DOHH2 (cell line): ENCODE results near the gene SLC48A1.

ENCODE experiments used
- H3F3A ChIP-seq: fragments of 200-600 bp; sonication (generic), shearing (Covaris generic); 2 replicates; pipeline ENCODE4 v1.6.0; 2016; ENCODE audit warnings: antibody characterized with exemption, mild to moderate bottlenecking; ENCODE audit not compliant: control insufficient read depth, insufficient read depth
- H3K27ac ChIP-seq: fragments of 200-600 bp; sonication (generic); 2 replicates; pipeline ENCODE4 v1.5.1; 2014; ENCODE audit warnings: low read depth, mild to moderate bottlenecking, low read length, moderate library complexity
- H3K27me3 ChIP-seq: fragments of 200-600 bp; sonication (generic); 2 replicates; pipeline ENCODE4 v1.6.1; 2014; ENCODE audit warnings: mild to moderate bottlenecking, low read length, mixed read lengths; ENCODE audit not compliant: control insufficient read depth
- H3K36me3 ChIP-seq: fragments of 200-600 bp; sonication (generic); 2 replicates; pipeline ENCODE4 v1.6.1; 2014; ENCODE audit warnings: mild to moderate bottlenecking, low read length, moderate library complexity, mixed read lengths; ENCODE audit not compliant: control insufficient read depth
- H3K4me1 ChIP-seq: fragments of 200-600 bp; sonication (generic); 2 replicates; pipeline ENCODE4 v1.6.1; 2014; ENCODE audit warnings: mild to moderate bottlenecking, low read length, mixed read lengths; ENCODE audit not compliant: control insufficient read depth
- H3K4me2 ChIP-seq: fragments of 200-600 bp; sonication (generic); 2 replicates; pipeline ENCODE4 v1.6.0; 2014; ENCODE audit warnings: mild to moderate bottlenecking, low read length, moderate library complexity
- H3K4me3 ChIP-seq: fragments of 200-600 bp; sonication (generic); 2 replicates; pipeline ENCODE4 v1.5.1; 2014; ENCODE audit warnings: mild to moderate bottlenecking, low read length, mixed read lengths
- H3K79me2 ChIP-seq: fragments of 200-600 bp; sonication (generic); 2 replicates; pipeline ENCODE4 v1.6.1; 2014; ENCODE audit warnings: mild to moderate bottlenecking, low read length, mixed read lengths; ENCODE audit not compliant: control insufficient read depth
- H3K9me2 ChIP-seq: fragments of 200-600 bp; sonication (generic); replicated peaks from 2 replicates; pipeline ENCODE4 v1.6.1; 2014; ENCODE audit warnings: mild to moderate bottlenecking, low read length, mixed read lengths; ENCODE audit not compliant: control insufficient read depth
- H3K9me3 ChIP-seq: fragments of 200-600 bp; sonication (generic); 2 replicates; pipeline ENCODE4 v1.6.1; 2014; ENCODE audit warnings: antibody characterized with exemption, low read length, mixed read lengths; ENCODE audit not compliant: control insufficient read depth, insufficient read depth
- H4K20me1 ChIP-seq: fragments of 200-600 bp; sonication (generic); 2 replicates; pipeline ENCODE4 v1.6.0; 2014; ENCODE audit warnings: low read depth, mild to moderate bottlenecking, antibody characterized with exemption, low read length, moderate library complexity; ENCODE audit not compliant: control insufficient read depth, insufficient read depth
- CTCF ChIP-seq: fragments of 200-600 bp; sonication (generic); IDR thresholded peaks from one replicate; pipeline ENCODE4 v1.5.1; 2014; ENCODE audit warnings: antibody characterized with exemption, mild to moderate bottlenecking, low read depth, low read length; ENCODE audit not compliant: poor library complexity, severe bottlenecking
- EZH2phosphoT487 ChIP-seq: fragments of 200-600 bp; sonication (generic); IDR thresholded peaks from 2 replicates; pipeline ENCODE4 v1.6.1; 2017; ENCODE audit warnings: borderline replicate concordance, mild to moderate bottlenecking, antibody characterized with exemption, low read length, moderate library complexity, mixed read lengths

Gene SLC48A1

GRCh38 chr12:47746523-47746922 lies 26.5 kb upstream of the SLC48A1 start:
- Histone ChIP-seq H3K27me3 (peaks cover 38% of the 10 kb centered on the region), H3K9me3 (no peaks in the 10 kb centered on the region), H4K20me1 (0 out of 2 replicates have a peak, but pooled peaks cover 5% of the 10 kb centered on the region), H3K36me3 (no peaks in the 10 kb centered on the region), H3K4me3 (no peak overlapping the region), H3K79me2 (no peaks in the 10 kb centered on the region), H3K27ac (no peak overlapping the region), H3F3A (peaks cover 6% of the 10 kb centered on the region), H3K9me2 (no peaks in the 10 kb centered on the region), H3K4me2 (no peak overlapping the region), H3K4me1 (peaks cover 5% of the 10 kb centered on the region)
- TF ChIP-seq CTCF (no peak), EZH2phosphoT487 (no peak)

GRCh38 chr12:47747126-47747525 lies 25.9 kb upstream of the SLC48A1 start:
- Histone ChIP-seq H3K4me3 (no peak overlapping the region), H3K79me2 (no peaks in the 10 kb centered on the region), H3F3A (0 out of 2 replicates have a peak, but pooled peaks cover under 1% of the 10 kb centered on the region), H3K9me3 (no peaks in the 10 kb centered on the region), H3K27me3 (peaks cover 38% of the 10 kb centered on the region), H4K20me1 (0 out of 2 replicates have a peak, but pooled peaks cover 5% of the 10 kb centered on the region), H3K36me3 (no peaks in the 10 kb centered on the region), H3K4me1 (no peaks in the 10 kb centered on the region), H3K4me2 (no peak overlapping the region), H3K9me2 (no peaks in the 10 kb centered on the region), H3K27ac (no peak overlapping the region)
- TF ChIP-seq CTCF (no peak), EZH2phosphoT487 (no peak)

GRCh38 chr12:47747596-47748506 lies 25.2 kb upstream of the SLC48A1 start:
- no peak for TF ChIP-seq EZH2phosphoT487
- no peak for TF ChIP-seq CTCF
- Histone ChIP-seq H3K4me3 (no peak overlapping the region), H3K36me3 (no peaks in the 10 kb centered on the region), H3K9me2 (no peaks in the 10 kb centered on the region), H3K4me1 (no peaks in the 10 kb centered on the region), H3F3A (no peaks in the 10 kb centered on the region), H3K27me3 (peaks cover 38% of the 10 kb centered on the region), H3K27ac (no peak overlapping the region), H3K9me3 (no peaks in the 10 kb centered on the region), H3K4me2 (no peak overlapping the region), H3K79me2 (no peaks in the 10 kb centered on the region), H4K20me1 (0 out of 2 replicates have a peak, but pooled peaks cover 5% of the 10 kb centered on the region)
